HEK293T (cell line): ENCODE results near the gene FREY1.

ENCODE experiments used
- CTCF ChIA-PET: fragments of 350-600 bp; formaldehyde crosslinking; extraction: SDS; loops from one replicate; lab custom pipeline; 2021; ENCODE audit warnings: antibody characterized with exemption, inconsistent platforms; lab: Yijun Ruan, JAX
- POLR2A ChIA-PET: fragments of 350-600 bp; formaldehyde crosslinking; extraction: SDS; loops from one replicate; lab custom pipeline; 2020; ENCODE audit warnings: antibody characterized with exemption, inconsistent platforms; lab: Yijun Ruan, JAX
- DNase-seq: peaks from one replicate; pipeline ENCODE4 v3.0.0; 2012; ENCODE audit warnings: mixed read lengths; ENCODE audit errors: extremely low spot score
- ARNT ChIP-seq: fragments of 450-650 bp; IDR thresholded peaks from 2 replicates; pipeline ENCODE4 v1.6.1; 2017; ENCODE audit warnings: mild to moderate bottlenecking
- BHLHE40 ChIP-seq: fragments of 450-650 bp; IDR thresholded peaks from 2 replicates; pipeline ENCODE4 v1.6.1; 2016; ENCODE audit warnings: mild to moderate bottlenecking, moderate library complexity, borderline replicate concordance
- CTBP1 ChIP-seq: fragments of 450-650 bp; IDR thresholded peaks from 2 replicates; pipeline ENCODE4 v1.6.1; 2016; ENCODE audit warnings: borderline replicate concordance
- ELF4 ChIP-seq: fragments of 450-650 bp; IDR thresholded peaks from 2 replicates; pipeline ENCODE4 v1.6.1; 2017; ENCODE audit warnings: antibody characterized with exemption
- FOXA1 ChIP-seq: fragments of 450-650 bp; IDR thresholded peaks from 2 replicates; pipeline ENCODE4 v1.6.1; 2016; ENCODE audit warnings: mild to moderate bottlenecking
- FOXK2 ChIP-seq: fragments of 450-650 bp; IDR thresholded peaks from 2 replicates; pipeline ENCODE4 v1.6.1; 2016; ENCODE audit warnings: mild to moderate bottlenecking
- FOXM1 ChIP-seq: fragments of 450-650 bp; IDR thresholded peaks from 2 replicates; pipeline ENCODE4 v1.6.1; 2017; ENCODE audit warnings: mild to moderate bottlenecking, borderline replicate concordance
- HDGF ChIP-seq: fragments of 450-650 bp; IDR thresholded peaks from 2 replicates; pipeline ENCODE4 v1.6.1; 2017; ENCODE audit warnings: antibody characterized with exemption, borderline replicate concordance
- L3MBTL2 ChIP-seq: fragments of 450-650 bp; conservative IDR thresholded peaks from 2 replicates; pipeline ENCODE4 v1.6.1; 2016; ENCODE audit warnings: mild to moderate bottlenecking
- LEF1 ChIP-seq: fragments of 450-650 bp; IDR thresholded peaks from 2 replicates; pipeline ENCODE4 v1.6.1; 2017; ENCODE audit warnings: mild to moderate bottlenecking, borderline replicate concordance
- NFRKB ChIP-seq: fragments of 450-650 bp; IDR thresholded peaks from 2 replicates; pipeline ENCODE4 v1.6.1; 2016; ENCODE audit warnings: mild to moderate bottlenecking, moderate library complexity
- SP1 ChIP-seq: fragments of 450-650 bp; IDR thresholded peaks from 2 replicates; pipeline ENCODE4 v1.6.1; 2017
- SUZ12 ChIP-seq: fragments of 450-650 bp; IDR thresholded peaks from 2 replicates; pipeline ENCODE4 v1.6.1; 2016; ENCODE audit warnings: mild to moderate bottlenecking
- TARDBP ChIP-seq: fragments of 450-650 bp; IDR thresholded peaks from 2 replicates; pipeline ENCODE4 v1.6.1; 2016
- ZNF384 ChIP-seq: fragments of 450-650 bp; IDR thresholded peaks from 2 replicates; pipeline ENCODE4 v1.6.1; 2016
- TF ChIP-seq, protein P1 (sequence below): fragments of 450-650 bp; IDR thresholded peaks from 2 replicates; pipeline ENCODE4 v1.6.1; 2016

FREY1 gene

GRCh38 chr11:45926536-45927331 lies 19.7 kb upstream of the FREY1 start:
- POLR2A ChIA-PET = interaction anchor here (1.7 kb wide), 1 partner anchor 9 kb away, joined by 7 read pairs; the partner anchor contains the start of gene PEX16
- CTCF ChIA-PET = interaction anchor here (0.6 to 1.2 kb wide), 2 partner anchors 28 to 208 kb away, joined by 3 to 4 read pairs; no protein-coding TSS in a partner anchor
- TF ChIP-seq ARNT = no peak
- no peak for TF ChIP-seq SP1
- TF ChIP-seq SUZ12 = no peak
- no peak for TF ChIP-seq FOXK2
- no peak for TF ChIP-seq L3MBTL2
- TF ChIP-seq FOXM1 = no peak
- TF ChIP-seq, protein P1, sequence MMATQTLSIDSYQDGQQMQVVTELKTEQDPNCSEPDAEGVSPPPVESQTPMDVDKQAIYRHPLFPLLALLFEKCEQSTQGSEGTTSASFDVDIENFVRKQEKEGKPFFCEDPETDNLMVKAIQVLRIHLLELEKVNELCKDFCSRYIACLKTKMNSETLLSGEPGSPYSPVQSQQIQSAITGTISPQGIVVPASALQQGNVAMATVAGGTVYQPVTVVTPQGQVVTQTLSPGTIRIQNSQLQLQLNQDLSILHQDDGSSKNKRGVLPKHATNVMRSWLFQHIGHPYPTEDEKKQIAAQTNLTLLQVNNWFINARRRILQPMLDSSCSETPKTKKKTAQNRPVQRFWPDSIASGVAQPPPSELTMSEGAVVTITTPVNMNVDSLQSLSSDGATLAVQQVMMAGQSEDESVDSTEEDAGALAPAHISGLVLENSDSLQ = no peak
- no peak for TF ChIP-seq ELF4
- no peak for TF ChIP-seq LEF1
- TF ChIP-seq CTBP1 = no peak
- no peak for TF ChIP-seq TARDBP
- TF ChIP-seq FOXA1 = no peak
- TF ChIP-seq NFRKB = no peak
- no peak for TF ChIP-seq HDGF
- no peak for TF ChIP-seq BHLHE40
- TF ChIP-seq ZNF384 = no peak
- DNase-seq = no peak

GRCh38 chr11:45926001-45926401 lies 18.9 kb upstream of the FREY1 start:
- POLR2A ChIA-PET = no interaction called here
- CTCF ChIA-PET = interaction anchor here (0.6 to 1.2 kb wide), 2 partner anchors 28 to 208 kb away, joined by 3 to 4 read pairs; no protein-coding TSS in a partner anchor
- no peak for TF ChIP-seq HDGF
- TF ChIP-seq SUZ12 = no peak
- no peak for TF ChIP-seq ELF4
- no peak for TF ChIP-seq CTBP1
- TF ChIP-seq TARDBP = no peak
- TF ChIP-seq FOXM1 = no peak
- TF ChIP-seq ARNT = no peak
- no peak for TF ChIP-seq NFRKB
- no peak for TF ChIP-seq FOXK2
- TF ChIP-seq LEF1 = no peak
- no peak for TF ChIP-seq FOXA1
- no peak for TF ChIP-seq L3MBTL2
- no peak for TF ChIP-seq ZNF384
- no peak for TF ChIP-seq SP1
- no peak for TF ChIP-seq BHLHE40
- TF ChIP-seq, protein P1 = no peak
- no peak for DNase-seq

DNA sequence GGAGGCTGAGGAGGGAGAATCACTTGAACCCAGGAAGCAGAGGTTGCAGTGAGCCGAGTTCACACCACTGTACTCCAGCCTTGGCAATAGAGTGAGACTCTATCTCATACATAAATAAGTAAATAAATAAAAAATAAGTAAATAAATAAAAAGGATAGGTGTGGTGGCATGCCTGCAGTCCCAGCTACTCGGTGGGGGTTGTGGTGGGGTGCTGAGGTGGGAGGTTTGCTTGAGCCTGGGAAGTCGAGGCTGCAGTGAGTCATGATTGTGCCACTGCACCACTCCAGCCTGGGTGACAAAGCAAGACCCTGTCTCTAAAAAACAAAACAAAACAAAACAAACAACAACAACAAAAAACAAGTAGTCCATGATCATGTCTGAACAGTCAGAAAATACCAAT lies 18.5 kb upstream of the FREY1 start:
- CTCF ChIA-PET = no interaction called here
- POLR2A ChIA-PET = no interaction called here
- DNase-seq = no peak
- no peak for TF ChIP-seq SUZ12
- TF ChIP-seq L3MBTL2 = no peak
- no peak for TF ChIP-seq ARNT
- TF ChIP-seq FOXM1 = no peak
- no peak for TF ChIP-seq SP1
- TF ChIP-seq, protein P1 = no peak
- TF ChIP-seq CTBP1 = no peak
- no peak for TF ChIP-seq ELF4
- no peak for TF ChIP-seq ZNF384
- TF ChIP-seq BHLHE40 = no peak
- no peak for TF ChIP-seq HDGF
- no peak for TF ChIP-seq LEF1

DNA sequence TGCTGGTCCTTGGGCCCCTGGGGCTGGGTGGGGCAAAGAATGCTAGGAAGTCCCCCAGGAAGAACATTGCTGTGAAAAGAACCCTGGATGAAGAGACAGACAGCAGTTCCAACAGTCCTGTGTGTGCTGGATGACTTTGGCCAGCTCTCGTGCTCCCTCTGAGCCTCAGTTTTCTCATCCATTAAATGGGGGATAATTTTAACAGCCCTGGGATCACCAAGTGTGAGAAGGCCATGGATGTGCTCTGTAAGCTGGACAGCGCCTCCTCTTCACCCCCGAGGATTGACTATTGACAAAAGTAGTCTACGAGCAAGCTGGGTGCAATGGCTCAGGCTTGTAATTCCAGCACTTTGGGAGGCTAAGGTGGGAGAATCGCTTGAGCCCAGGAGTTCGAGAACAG lies 17.9 kb upstream of the FREY1 start:
- TF ChIP-seq CTBP1 (no peak), TARDBP (no peak), FOXK2 (no peak), BHLHE40 (no peak), ZNF384 (no peak), HDGF (no peak), LEF1 (no peak), FOXA1 (no peak), ARNT (no peak)
- TF ChIP-seq, protein P1 = no peak
- ChIA-PET CTCF (no interaction called here), POLR2A (no interaction called here)
- DNase-seq = no peak

DNA sequence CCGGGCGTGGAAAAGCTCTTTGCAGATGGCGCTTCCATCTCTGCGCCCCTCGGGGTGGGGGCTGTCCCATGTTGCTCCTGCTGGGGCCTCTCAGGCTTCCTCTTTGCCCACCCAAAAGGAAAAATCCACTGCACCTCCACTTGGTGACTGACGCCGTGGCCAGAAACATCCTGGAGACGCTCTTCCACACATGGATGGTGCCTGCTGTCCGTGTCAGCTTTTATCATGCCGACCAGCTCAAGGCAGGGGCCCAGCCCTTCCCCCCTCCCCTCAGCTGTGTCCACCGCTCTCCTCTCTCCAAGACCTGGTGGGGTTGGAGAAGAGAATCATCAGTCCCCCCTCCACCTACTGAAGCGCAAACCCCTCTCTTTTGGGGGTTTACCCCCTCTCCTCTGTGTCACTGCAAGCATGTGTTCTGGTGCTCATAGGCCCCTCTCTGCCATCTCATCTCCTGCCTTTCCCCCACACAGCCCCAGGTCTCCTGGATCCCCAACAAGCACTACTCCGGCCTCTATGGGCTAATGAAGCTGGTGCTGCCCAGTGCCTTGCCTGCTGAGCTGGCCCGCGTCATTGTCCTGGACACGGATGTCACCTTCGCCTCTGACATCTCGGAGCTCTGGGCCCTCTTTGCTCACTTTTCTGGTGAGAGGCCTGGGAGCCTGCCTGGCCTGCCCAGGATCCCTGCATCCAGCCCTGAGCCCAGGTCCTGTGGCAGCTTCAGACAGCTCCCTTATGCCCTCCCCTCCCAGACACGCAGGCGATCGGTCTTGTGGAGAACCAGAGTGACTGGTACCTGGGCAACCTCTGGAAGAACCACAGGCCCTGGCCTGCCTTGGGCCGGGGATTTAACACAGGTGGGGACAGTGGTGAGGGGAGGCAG lies 17.2 kb upstream of the FREY1 start:
- ChIA-PET CTCF (no interaction called here), POLR2A (no interaction called here)
- no peak for DNase-seq
- TF ChIP-seq, protein P1 = no peak
- no peak for TF ChIP-seq HDGF
- TF ChIP-seq FOXA1 = no peak
- no peak for TF ChIP-seq NFRKB
- TF ChIP-seq LEF1 = no peak
- TF ChIP-seq ARNT = no peak
- TF ChIP-seq SUZ12 = no peak
- TF ChIP-seq CTBP1 = no peak
- TF ChIP-seq BHLHE40 = no peak
- TF ChIP-seq TARDBP = no peak
